ENCODE results near the gene DSCAM. TPM values are rescaled to one million over a fixed set of nuclear protein-coding genes. Genes with fewer than 3 reads are reported as not detected.

Gene DSCAM
- total and polyA plus RNA-seq, 2 donors (not counting 1 experiment from before 2014, with no cell fraction given), result not detected

DNA sequence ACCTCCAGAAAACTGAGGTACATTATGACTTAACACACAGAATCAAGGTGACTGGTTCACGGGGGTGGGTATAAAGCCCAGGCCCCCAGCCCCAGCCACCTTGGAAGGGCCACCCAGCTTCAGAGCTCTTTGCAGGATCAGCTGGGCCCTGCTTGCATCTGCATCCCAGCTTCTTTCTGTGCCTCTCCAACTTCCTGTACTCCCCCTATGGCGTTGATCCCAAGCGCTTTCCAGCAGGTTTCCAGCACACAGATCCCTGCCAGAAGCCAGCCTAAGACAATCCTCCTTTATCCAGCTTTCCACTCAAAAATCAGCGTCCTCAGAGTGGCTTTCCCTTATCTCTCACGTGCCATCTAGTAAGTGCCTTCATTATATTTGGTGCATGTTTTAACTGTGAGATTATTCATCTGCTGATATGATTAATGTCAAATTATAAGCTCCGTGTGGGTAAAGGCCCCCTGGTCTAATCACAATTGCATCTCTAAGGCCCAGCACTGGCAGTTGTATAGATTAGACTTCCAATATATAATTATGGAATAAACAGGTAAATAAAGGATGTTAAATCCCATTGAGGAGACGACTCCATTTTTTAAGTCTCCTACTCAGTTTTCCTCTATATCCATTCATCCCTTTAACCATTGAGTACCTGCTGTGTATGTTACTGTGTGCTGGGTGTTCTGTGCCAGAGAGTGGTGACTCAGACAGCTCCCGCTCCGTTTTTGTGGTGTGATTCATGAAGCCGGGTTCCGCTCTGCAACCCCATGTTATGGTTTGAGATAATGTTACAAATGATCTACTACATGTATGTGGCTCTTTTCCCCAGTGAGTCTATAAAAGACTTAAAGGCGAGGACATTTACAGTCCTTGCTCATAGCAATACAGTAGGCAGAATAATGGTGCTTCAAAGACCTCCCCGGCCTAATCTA, 592.2 kb downstream of the DSCAM start:
- intact Hi-C loops (cut with micrococcal nuclease), result no loop called here
- Histone ChIP-seq H3K27ac (ENCODE audit: low read length in 2 of 2) (no peak overlapping the region), H2AFZ (ENCODE audit: insufficient read depth, low read depth, low read length, poor library complexity, severe bottlenecking) (no peak overlapping the region), H3K4me1 (ENCODE audit: control insufficient read depth in 2 of 2, insufficient read depth in 2 of 2, low read length in 2 of 2) (no peaks in the 10 kb centered on the region), H3K4me2 (replicated peaks; ENCODE audit: low read depth, low read length, poor library complexity, severe bottlenecking) (no peak overlapping the region), H3K9me3 (ENCODE audit: control extremely low read depth in 1 of 3, control insufficient read depth in 2 of 3, insufficient read depth in 1 of 3, low read length in 2 of 3) (peaks cover 0 to 14% (median 0%) of the 10 kb centered on the region in 3 donors), H3K27me3 (replicated peaks in 1 of 4; ENCODE audit: control extremely low read depth in 1 of 4, control insufficient read depth in 3 of 4, insufficient read depth in 4 of 4, low read length in 3 of 4) (no peaks in the 10 kb centered on the region), H3K36me3 (replicated peaks in 1 of 2; ENCODE audit: control extremely low read depth in 1 of 2, control insufficient read depth in 1 of 2, extremely low read depth in 1 of 2, insufficient read depth in 2 of 2, low read length in 1 of 2) (no peaks in the 10 kb centered on the region), H3K9ac (ENCODE audit: low read length) (no peak overlapping the region), H3K4me3 (ENCODE audit: control extremely low read depth in 1 of 5, extremely low read depth in 1 of 5, insufficient read depth in 1 of 5, low read depth in 2 of 5, low read length in 4 of 5) (no peak overlapping the region), H4K20me1 (ENCODE audit: control insufficient read depth, insufficient read depth, low read length, poor library complexity, severe bottlenecking) (no peaks in the 10 kb centered on the region), H3K79me2 (ENCODE audit: control insufficient read depth, insufficient read depth, low read length) (no peaks in the 10 kb centered on the region)
- Mint-ChIP-seq H3K27me3 (no peaks in the 10 kb centered on the region), H3K9me3 (ENCODE audit: insufficient read depth) (peaks cover 6% of the 10 kb centered on the region), H3K27ac (no peak overlapping the region), H3K4me3 (no peak overlapping the region), H3K4me1 (no peaks in the 10 kb centered on the region)
- no peak for TF ChIP-seq EZH2 (IDR thresholded peaks at IDR 0.05; ENCODE audit: borderline replicate concordance, insufficient read depth, low read depth, low read length, poor library complexity, severe bottlenecking)
- TF ChIP-seq, protein P1, sequence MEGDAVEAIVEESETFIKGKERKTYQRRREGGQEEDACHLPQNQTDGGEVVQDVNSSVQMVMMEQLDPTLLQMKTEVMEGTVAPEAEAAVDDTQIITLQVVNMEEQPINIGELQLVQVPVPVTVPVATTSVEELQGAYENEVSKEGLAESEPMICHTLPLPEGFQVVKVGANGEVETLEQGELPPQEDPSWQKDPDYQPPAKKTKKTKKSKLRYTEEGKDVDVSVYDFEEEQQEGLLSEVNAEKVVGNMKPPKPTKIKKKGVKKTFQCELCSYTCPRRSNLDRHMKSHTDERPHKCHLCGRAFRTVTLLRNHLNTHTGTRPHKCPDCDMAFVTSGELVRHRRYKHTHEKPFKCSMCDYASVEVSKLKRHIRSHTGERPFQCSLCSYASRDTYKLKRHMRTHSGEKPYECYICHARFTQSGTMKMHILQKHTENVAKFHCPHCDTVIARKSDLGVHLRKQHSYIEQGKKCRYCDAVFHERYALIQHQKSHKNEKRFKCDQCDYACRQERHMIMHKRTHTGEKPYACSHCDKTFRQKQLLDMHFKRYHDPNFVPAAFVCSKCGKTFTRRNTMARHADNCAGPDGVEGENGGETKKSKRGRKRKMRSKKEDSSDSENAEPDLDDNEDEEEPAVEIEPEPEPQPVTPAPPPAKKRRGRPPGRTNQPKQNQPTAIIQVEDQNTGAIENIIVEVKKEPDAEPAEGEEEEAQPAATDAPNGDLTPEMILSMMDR (IDR thresholded peaks at IDR 0.05), result no peak
- ATAC-seq (ENCODE audit: low read depth) (no peak), DNase-seq (no peak)
- 83% methylated on average over 4 of the region's 13 CpGs for WGBS (ENCODE audit: insufficient coverage)
- CTCF ChIA-PET, result no interaction called here
- POLR2A ChIA-PET, result no interaction called here

DNA sequence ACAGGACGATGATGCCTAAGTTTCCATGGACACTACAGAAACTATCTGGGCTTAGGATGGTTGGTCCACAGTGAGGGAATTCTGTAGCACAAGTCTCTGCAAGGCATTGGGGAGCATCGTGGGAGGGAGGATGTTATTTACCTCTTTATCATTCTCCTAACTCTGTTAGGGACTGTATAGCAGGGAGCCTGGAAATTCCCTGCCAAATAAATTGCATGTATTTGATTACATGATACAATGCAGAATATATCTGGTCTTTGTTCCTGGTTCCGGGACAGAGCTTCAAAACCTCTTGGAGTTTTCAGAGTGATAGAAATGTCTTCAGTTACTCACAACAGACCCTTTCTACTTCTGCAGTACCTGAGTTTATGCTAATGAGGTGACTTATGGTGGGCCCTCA, 593.8 kb downstream of the DSCAM start:
- Histone ChIP-seq H2AFZ (ENCODE audit: insufficient read depth, low read depth, low read length, poor library complexity, severe bottlenecking) (no peak overlapping the region), H3K4me1 (ENCODE audit: control insufficient read depth in 2 of 2, insufficient read depth in 2 of 2, low read length in 2 of 2) (no peaks in the 10 kb centered on the region), H3K4me2 (replicated peaks; ENCODE audit: low read depth, low read length, poor library complexity, severe bottlenecking) (no peak overlapping the region), H4K20me1 (ENCODE audit: control insufficient read depth, insufficient read depth, low read length, poor library complexity, severe bottlenecking) (no peaks in the 10 kb centered on the region), H3K4me3 (ENCODE audit: control extremely low read depth in 1 of 5, extremely low read depth in 1 of 5, insufficient read depth in 1 of 5, low read depth in 2 of 5, low read length in 4 of 5) (no peak overlapping the region), H3K9ac (ENCODE audit: low read length) (no peak overlapping the region), H3K27me3 (replicated peaks in 1 of 4; ENCODE audit: control extremely low read depth in 1 of 4, control insufficient read depth in 3 of 4, insufficient read depth in 4 of 4, low read length in 3 of 4) (no peaks in the 10 kb centered on the region), H3K79me2 (ENCODE audit: control insufficient read depth, insufficient read depth, low read length) (no peaks in the 10 kb centered on the region), H3K36me3 (replicated peaks in 1 of 2; ENCODE audit: control extremely low read depth in 1 of 2, control insufficient read depth in 1 of 2, extremely low read depth in 1 of 2, insufficient read depth in 2 of 2, low read length in 1 of 2) (no peaks in the 10 kb centered on the region), H3K9me3 (ENCODE audit: control extremely low read depth in 1 of 3, control insufficient read depth in 2 of 3, insufficient read depth in 1 of 3, low read length in 2 of 3) (peaks cover 0 to 14% (median 0%) of the 10 kb centered on the region in 3 donors), H3K27ac (ENCODE audit: low read length in 2 of 2) (no peak overlapping the region)
- ChIA-PET CTCF (no interaction called here), POLR2A (no interaction called here)
- H3K4me3 Mint-ChIP-seq, result no peak overlapping the region
- WGBS (ENCODE audit: insufficient coverage), result no CpG with 5 or more reads among the region's 3 CpGs
- no peak for TF ChIP-seq EZH2 (IDR thresholded peaks at IDR 0.05; ENCODE audit: borderline replicate concordance, insufficient read depth, low read depth, low read length, poor library complexity, severe bottlenecking)
- TF ChIP-seq, protein P1 (IDR thresholded peaks at IDR 0.05), result no peak
- H3K9me3 Mint-ChIP-seq (ENCODE audit: insufficient read depth), result peaks cover 16% of the 10 kb centered on the region
- H3K27me3 Mint-ChIP-seq, result no peaks in the 10 kb centered on the region
- H3K4me1 Mint-ChIP-seq, result no peaks in the 10 kb centered on the region
- H3K27ac Mint-ChIP-seq, result no peak overlapping the region
- intact Hi-C loops (cut with micrococcal nuclease), result no loop called here
- no peak for ATAC-seq (ENCODE audit: low read depth)
- no peak for DNase-seq
